ENCODE measurements around the gene FREM1.

- TF ChIP-seq CTCF (IDR thresholded peaks at IDR 0.05 in 2 of 3, conservative IDR thresholded peaks at IDR 0.05 in 1 of 3; ENCODE audit: control insufficient read depth in 2 of 3, extremely low read depth in 1 of 3, insufficient read depth in 1 of 3, low read depth in 3 of 3, low read length in 3 of 3) (no peak), HDAC6 (IDR thresholded peaks at IDR 0.05; ENCODE audit: unreplicated experiment) (no peak), MAX (IDR thresholded peaks at IDR 0.05; ENCODE audit: low read depth, low read length) (no peak), CREB1 (IDR thresholded peaks at IDR 0.05; ENCODE audit: low read depth) (no peak), EGR1 (IDR thresholded peaks at IDR 0.05; ENCODE audit: borderline replicate concordance in 1 of 2, low read depth in 2 of 2, low read length in 2 of 2) (no peak), ZNF384 (IDR thresholded peaks at IDR 0.05; ENCODE audit: borderline replicate concordance, low read depth, low read length) (no peak), TCF12 (IDR thresholded peaks at IDR 0.05; ENCODE audit: low read depth, low read length) (no peak), FOS (IDR thresholded peaks at IDR 0.05; ENCODE audit: borderline replicate concordance, extremely low read depth, insufficient read length) (no peak), SMC3 (IDR thresholded peaks at IDR 0.05; ENCODE audit: borderline replicate concordance, low read length) (no peak), RUNX3 (IDR thresholded peaks at IDR 0.05; ENCODE audit: low read length) (no peak)
Observed at GRCh38 chr9:14752271-14752670, 158.0 kb downstream of the FREM1 start.
